ENCODE measurements around the gene TCEAL8.
A peak's percentile ranks its signal among the peaks of the same experiment; 100 is the strongest.
"Not testable (repeated sequence)": the region's sequence is repeated elsewhere in the genome, so short reads cannot be mapped to it uniquely, and the experiment has no call there.

TCEAL8 gene

GRCh38 chrX:103254921-103255493 is at the start of gene TCEAL8:
Gene TCEAL8 (minus strand): TSS chrX:103255155. CDS start chrX:103253979, 1,176 bp downstream.
- peak; percentile 61 to 69 for DNase-seq

- DNase-seq, result no peak
These were observed 49.8 kb upstream of the TCEAL8 start for GRCh38 chrX:103304705-103305104.

- no peak for DNase-seq
These were observed 38.2 kb upstream of the TCEAL8 start for GRCh38 chrX:103293118-103293517.

- DNase-seq, result no peak
These were observed 24.7 kb upstream of the TCEAL8 start for GRCh38 chrX:103279624-103280023.

- DNase-seq, result no peak
These were observed 21.6 kb upstream of the TCEAL8 start, which contains the start of gene TCEAL5 for GRCh38 chrX:103276581-103277002. Gene TCEAL5 (minus strand): TSS chrX:103276750. CDS start chrX:103274563, 2,187 bp downstream.

- DNase-seq, result no peak
These were observed 21.1 kb upstream of the TCEAL8 start for GRCh38 chrX:103275947-103276567.

- DNase-seq, result no peak
These were observed 19.3 kb upstream of the TCEAL8 start for GRCh38 chrX:103274284-103274683.

GRCh38 chrX:103258275-103258674 is 3.3 kb upstream of the TCEAL8 start:
- no peak for DNase-seq

- DNase-seq, result no peak
These were observed 1.7 kb upstream of the TCEAL8 start for GRCh38 chrX:103256651-103257050.

GRCh38 chrX:103254171-103254824 is 657 bp downstream of the TCEAL8 start:
- DNase-seq, result peak in 1 of 2 donors; percentile 53

GRCh38 chrX:103253608-103254007 is 1.3 kb downstream of the TCEAL8 start:
- no peak for DNase-seq

GRCh38 chrX:103250977-103251376 is 4.0 kb downstream of the TCEAL8 start:
- no peak for DNase-seq

GRCh38 chrX:103249805-103250204 is 5.2 kb downstream of the TCEAL8 start:
- DNase-seq, result no peak

- peak in 1 of 2 donors; percentile 41 for DNase-seq
These were observed 6.4 kb downstream of the TCEAL8 start for GRCh38 chrX:103248553-103248952.

GRCh38 chrX:103240155-103240554 is 14.8 kb downstream of the TCEAL8 start:
- DNase-seq, result no peak

- no peak for DNase-seq
These were observed 18.7 kb downstream of the TCEAL8 start for GRCh38 chrX:103236296-103236695.

GRCh38 chrX:103235608-103236007 is 19.3 kb downstream of the TCEAL8 start:
- DNase-seq, result not testable (repeated sequence)

- DNase-seq, result no peak
These were observed 20.1 kb downstream of the TCEAL8 start for GRCh38 chrX:103234869-103235268.

GRCh38 chrX:103233263-103233662 is 21.7 kb downstream of the TCEAL8 start:
- no peak for DNase-seq

GRCh38 chrX:103225918-103226317 is 29.0 kb downstream of the TCEAL8 start:
- not testable (repeated sequence) for DNase-seq

GRCh38 chrX:103220511-103221323 is 34.2 kb downstream of the TCEAL8 start:
- DNase-seq, result no peak

- peak; percentile 16 to 55 for DNase-seq
These were observed 39.4 kb downstream of the TCEAL8 start for GRCh38 chrX:103215425-103215991.
